Ishikawa (cell line): ENCODE measurements around the gene MRPS34.

ENCODE experiments used
- CREB1 ChIP-seq: IDR thresholded peaks from 2 replicates; pipeline ENCODE4 v1.6.1; 2012; ENCODE audit warnings: low read depth
- EGR1 ChIP-seq: IDR thresholded peaks from 2 replicates; pipeline ENCODE4 v1.6.1; 2012
- EP300 ChIP-seq: IDR thresholded peaks from 2 replicates; pipeline ENCODE4 v1.6.1; 2012; ENCODE audit warnings: borderline replicate concordance
- FOXM1 ChIP-seq: IDR thresholded peaks from 2 replicates; pipeline ENCODE4 v1.6.1; 2012; ENCODE audit warnings: low read depth, borderline replicate concordance
- REST ChIP-seq: IDR thresholded peaks from 2 replicates; pipeline ENCODE4 v1.6.1; 2012; ENCODE audit warnings: low read depth, mild to moderate bottlenecking
- TAF1 ChIP-seq: IDR thresholded peaks from 2 replicates; pipeline ENCODE4 v1.6.1; 2012; ENCODE audit warnings: low read depth, mild to moderate bottlenecking
- TEAD4 ChIP-seq: IDR thresholded peaks from 2 replicates; pipeline ENCODE4 v1.6.1; 2012

DNA sequence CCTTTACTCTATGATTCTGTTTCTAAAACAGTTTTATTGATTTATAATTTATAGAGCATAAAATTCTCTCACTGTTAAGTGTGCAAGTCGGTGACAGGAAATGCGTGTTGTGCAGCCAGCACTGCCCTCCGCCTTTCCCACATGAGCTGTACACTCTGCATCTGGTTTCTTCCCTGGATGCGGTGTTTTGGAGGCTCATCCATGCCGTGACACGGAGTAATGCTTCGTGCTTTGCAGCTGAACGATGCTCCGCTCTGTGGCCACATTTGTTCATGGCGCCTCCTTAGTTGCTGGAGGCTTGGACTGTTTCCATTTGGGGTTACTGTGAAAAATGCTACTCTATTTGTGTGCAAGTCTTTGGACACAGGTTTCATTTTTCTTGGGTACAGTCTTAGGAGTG, 27.8 kb upstream of the MRPS34 start:
- TF ChIP-seq FOXM1 (no peak), REST (no peak), EP300 (no peak), TAF1 (no peak), EGR1 (no peak), CREB1 (no peak), TEAD4 (no peak)
